ENCODE data around the gene MRPL55. TPM values are rescaled to one million over a fixed set of nuclear protein-coding genes. Genes with fewer than 3 reads are reported as not detected.

Gene MRPL55
- total RNA-seq, 5 donors from 2014 or later (not counting 1 experiment from before 2014, with no cell fraction given), result 49.7 to 63.5 (median 55.9) TPM

DNA sequence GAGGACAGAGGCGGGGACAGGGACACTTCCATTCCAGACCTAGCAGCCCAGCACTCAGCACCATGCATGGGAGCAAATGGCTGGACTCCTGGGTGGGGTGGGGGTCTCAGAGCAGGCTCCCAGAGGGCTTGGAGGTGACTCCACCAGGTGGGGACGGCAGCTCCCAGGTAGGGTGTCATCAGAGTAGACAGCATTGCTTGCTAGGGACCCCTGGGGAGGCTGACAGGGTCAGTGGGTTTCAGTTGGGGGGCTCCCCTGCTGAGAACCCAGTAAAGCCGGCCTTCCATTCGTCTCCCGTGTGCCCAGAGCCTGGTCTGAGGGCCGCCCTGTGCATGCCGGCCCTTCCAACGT lies 35.9 kb upstream of the MRPL55 start:
- H3K27me3 Mint-ChIP-seq, result no peaks in the 10 kb centered on the region

DNA sequence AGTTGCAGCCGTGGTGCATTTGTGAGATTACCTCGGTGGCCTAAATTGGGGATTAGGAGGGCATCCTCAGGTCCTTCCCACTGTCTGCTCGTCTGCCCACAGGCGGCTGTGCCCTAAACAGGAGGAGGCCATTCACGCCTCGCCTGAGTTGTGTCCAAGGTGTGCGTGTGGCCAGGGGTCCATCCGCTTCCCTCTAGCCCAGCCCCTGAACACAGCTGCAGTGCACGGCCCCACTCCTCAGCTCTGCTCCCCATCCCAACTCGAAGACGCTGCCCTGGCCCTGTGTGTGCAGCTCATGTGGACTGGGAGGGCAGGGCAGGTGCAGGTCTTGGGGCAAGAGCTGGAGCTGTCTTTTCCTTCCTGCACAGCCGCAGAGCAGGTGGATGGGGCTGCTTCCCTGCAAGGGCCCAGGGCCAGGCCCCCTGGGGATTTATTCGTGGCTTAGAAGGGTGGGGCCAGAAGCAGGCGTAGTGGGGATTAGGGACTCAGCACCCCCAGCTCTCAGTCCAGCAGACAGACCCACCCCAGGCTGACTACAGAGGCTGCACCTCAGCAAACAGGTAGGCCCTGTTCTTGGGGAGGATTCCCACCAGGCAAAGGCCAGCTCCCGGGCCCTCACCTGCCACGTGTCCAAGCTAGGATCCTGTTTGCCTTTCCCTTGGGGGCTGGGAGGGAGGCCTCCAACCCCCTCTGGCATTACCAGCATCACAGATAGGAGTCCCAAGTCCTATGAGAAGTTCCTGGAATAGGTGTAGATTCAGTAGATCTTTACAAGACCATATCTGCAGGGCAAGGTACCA lies 35.3 kb upstream of the MRPL55 start:
- ChIA-PET CTCF (no interaction called here), POLR2A (no interaction called here)
- Histone ChIP-seq H3K9me3 (no peaks in the 10 kb centered on the region), H3K4me1 (ENCODE audit: control insufficient read depth in 1 of 2, extremely low read depth in 1 of 2, insufficient read depth in 2 of 2, low read length in 2 of 2) (peaks cover 11 to 74% of the 10 kb centered on the region in 2 experiments), H3K36me3 (ENCODE audit: control insufficient read depth in 2 of 2, extremely low read depth in 1 of 2, insufficient read depth in 1 of 2, low read length in 1 of 2) (peaks cover 8 to 42% of the 10 kb centered on the region in 2 donors), H3K4me3 (ENCODE audit: control insufficient read depth in 1 of 2, extremely low read depth in 1 of 2, low read length in 1 of 2) (no peak overlapping the region), H3K27me3 (replicated peaks in 1 of 2; ENCODE audit: control insufficient read depth in 2 of 2, extremely low read depth in 1 of 2, insufficient read depth in 2 of 2, low read length in 1 of 2) (peaks cover 0 to 2% of the 10 kb centered on the region in 2 experiments), H3K27ac (ENCODE audit: low read length) (no peak overlapping the region)
- 87% methylated on average over 9 of the region's 16 CpGs for WGBS (ENCODE audit: insufficient coverage)
- no peak for DNase-seq
- peak overlapping the region in 2 of 3 donors; percentile 32 to 95 for H3K4me3 Mint-ChIP-seq
- H3K36me3 Mint-ChIP-seq, result peaks cover 3% of the 10 kb centered on the region
- H3K27me3 Mint-ChIP-seq, result no peaks in the 10 kb centered on the region
- ATAC-seq (replicated peaks in 1 of 4), result no peak
- peak overlapping the region in 1 of 2 donors; percentile 22 for H3K27ac Mint-ChIP-seq
- no peaks in the 10 kb centered on the region for H3K9me3 Mint-ChIP-seq
- peaks cover 41 to 47% (median 43%) of the 10 kb centered on the region in 3 donors for H3K4me1 Mint-ChIP-seq

More for the DNA sequence above, 35.9 kb upstream of the MRPL55 start:
- Histone ChIP-seq H3K9me3 (no peaks in the 10 kb centered on the region), H3K4me3 (ENCODE audit: control insufficient read depth in 1 of 2, extremely low read depth in 1 of 2, low read length in 1 of 2) (no peak overlapping the region), H3K36me3 (ENCODE audit: control insufficient read depth in 2 of 2, extremely low read depth in 1 of 2, insufficient read depth in 1 of 2, low read length in 1 of 2) (peaks cover 8 to 47% of the 10 kb centered on the region in 2 donors), H3K4me1 (ENCODE audit: control insufficient read depth in 1 of 2, extremely low read depth in 1 of 2, insufficient read depth in 2 of 2, low read length in 2 of 2) (peaks cover 11 to 71% of the 10 kb centered on the region in 2 experiments), H3K27ac (ENCODE audit: low read length) (no peak overlapping the region), H3K27me3 (replicated peaks in 1 of 2; ENCODE audit: control insufficient read depth in 2 of 2, extremely low read depth in 1 of 2, insufficient read depth in 2 of 2, low read length in 1 of 2) (peaks cover 0 to 2% of the 10 kb centered on the region in 2 experiments)
- DNase-seq, result peak in 1 of 35 experiments; percentile 21
- ATAC-seq (replicated peaks in 1 of 4), result no peak
- CTCF ChIA-PET, result no interaction called here
- Mint-ChIP-seq H3K4me1 (peaks cover 39 to 41% (median 41%) of the 10 kb centered on the region in 3 donors), H3K9me3 (no peaks in the 10 kb centered on the region), H3K36me3 (peaks cover 3% of the 10 kb centered on the region), H3K4me3 (peak overlapping the region in 1 of 3 donors; percentile 95), H3K27ac (no peak overlapping the region)
- POLR2A ChIA-PET, result no interaction called here
- 90% methylated on average over 7 of the region's 8 CpGs for WGBS (ENCODE audit: insufficient coverage)

DNA sequence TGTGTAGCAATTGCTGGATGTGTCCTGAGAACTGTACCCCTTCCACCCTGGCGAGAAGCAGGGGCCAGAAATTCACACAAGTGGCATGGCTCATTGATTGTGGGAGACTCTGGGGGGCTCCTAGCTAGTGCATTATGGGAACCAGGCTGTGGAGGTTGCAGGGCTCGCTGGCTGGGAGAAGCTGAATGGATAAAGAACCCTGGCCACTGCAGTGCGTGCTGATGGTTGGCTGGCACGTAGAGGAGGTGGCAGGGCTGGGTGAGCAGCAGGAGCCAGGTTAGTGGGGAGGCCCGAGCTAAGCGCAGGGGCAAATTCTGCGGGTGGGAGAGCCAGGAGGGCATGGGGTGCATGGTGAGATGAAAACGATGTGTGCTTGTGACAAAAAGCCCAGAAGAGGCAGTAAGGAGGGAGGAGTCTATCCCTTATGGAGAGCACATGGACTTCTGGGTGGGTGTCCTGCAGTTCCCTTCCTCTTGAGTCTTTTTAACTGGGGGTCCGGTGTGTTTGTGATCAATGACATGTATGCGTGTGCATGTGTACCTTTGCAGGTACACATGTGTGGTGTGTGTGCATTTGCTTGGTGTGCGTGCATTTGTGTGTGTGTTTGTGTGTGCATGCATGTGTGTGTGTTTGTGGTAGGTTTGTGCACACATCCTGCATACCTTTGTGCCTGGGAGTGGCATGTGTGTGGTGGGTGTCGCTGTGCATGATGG lies 34.5 kb upstream of the MRPL55 start:
- H3K36me3 ChIP-seq (ENCODE audit: control insufficient read depth in 2 of 2, extremely low read depth in 1 of 2, insufficient read depth in 1 of 2, low read length in 1 of 2), result peaks cover 8 to 35% of the 10 kb centered on the region in 2 donors
- peaks cover 11 to 81% of the 10 kb centered on the region in 2 experiments for H3K4me1 ChIP-seq (ENCODE audit: control insufficient read depth in 1 of 2, extremely low read depth in 1 of 2, insufficient read depth in 2 of 2, low read length in 2 of 2)
- H3K27ac ChIP-seq (ENCODE audit: low read length), result no peak overlapping the region
- Mint-ChIP-seq H3K36me3 (peaks cover 3% of the 10 kb centered on the region), H3K9me3 (no peaks in the 10 kb centered on the region), H3K27ac (peak overlapping the region; percentile 22 to 49), H3K4me3 (peak overlapping the region; percentile 94 to 96 (median 95)), H3K4me1 (peaks cover 41 to 47% (median 44%) of the 10 kb centered on the region in 3 donors), H3K27me3 (no peaks in the 10 kb centered on the region)
- H3K9me3 ChIP-seq, result no peaks in the 10 kb centered on the region
- WGBS (ENCODE audit: insufficient coverage), result 95% methylated on average over 8 of the region's 12 CpGs
- DNase-seq (peak in 2 of 35 experiments; percentile 0 to 12), ATAC-seq (replicated peaks in 1 of 4) (no peak)
- POLR2A ChIA-PET, result no interaction called here
- no peak overlapping the region for H3K4me3 ChIP-seq (ENCODE audit: control insufficient read depth in 1 of 2, extremely low read depth in 1 of 2, low read length in 1 of 2)
- H3K27me3 ChIP-seq (replicated peaks in 1 of 2; ENCODE audit: control insufficient read depth in 2 of 2, extremely low read depth in 1 of 2, insufficient read depth in 2 of 2, low read length in 1 of 2), result peaks cover 0 to 2% of the 10 kb centered on the region in 2 experiments
- CTCF ChIA-PET, result no interaction called here

DNA sequence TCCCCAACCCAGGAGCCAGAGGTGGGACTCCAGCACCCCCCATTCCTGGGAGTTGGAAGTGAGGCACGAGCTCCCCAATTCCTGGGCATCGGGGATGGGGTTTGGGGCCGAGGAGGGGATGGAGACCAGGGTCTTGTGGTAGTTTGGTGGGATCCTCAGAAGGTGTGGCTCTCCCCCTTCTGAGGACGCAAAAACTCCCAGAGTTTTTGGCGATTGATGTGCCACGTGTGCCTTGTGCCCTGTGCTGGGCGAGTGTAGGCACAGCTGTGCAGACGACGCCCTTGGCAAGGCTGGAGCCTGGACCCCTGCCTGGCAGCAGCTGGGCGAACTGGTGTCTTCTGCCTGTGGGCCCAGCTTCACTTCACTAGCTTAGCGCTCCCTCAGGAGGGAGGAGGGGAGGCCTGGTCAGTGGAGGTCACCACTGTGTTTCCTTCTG lies 33.6 kb upstream of the MRPL55 start:
- H3K36me3 ChIP-seq (ENCODE audit: control insufficient read depth in 2 of 2, extremely low read depth in 1 of 2, insufficient read depth in 1 of 2, low read length in 1 of 2), result peaks cover 8 to 26% of the 10 kb centered on the region in 2 donors
- ChIA-PET CTCF (no interaction called here), POLR2A (no interaction called here)
- H3K4me3 ChIP-seq (ENCODE audit: control insufficient read depth in 1 of 2, extremely low read depth in 1 of 2, low read length in 1 of 2), result no peak overlapping the region
- Mint-ChIP-seq H3K4me1 (peaks cover 41 to 47% (median 44%) of the 10 kb centered on the region in 3 donors), H3K27ac (peak overlapping the region; percentile 49 to 98), H3K36me3 (peaks cover 3% of the 10 kb centered on the region), H3K4me3 (peak overlapping the region; percentile 94 to 96 (median 95)), H3K9me3 (no peaks in the 10 kb centered on the region), H3K27me3 (no peaks in the 10 kb centered on the region)
- no peaks in the 10 kb centered on the region for H3K9me3 ChIP-seq
- ATAC-seq (replicated peaks in 1 of 4) (no peak), DNase-seq (no peak)
- peaks cover 0 to under 1% of the 10 kb centered on the region in 2 experiments for H3K27me3 ChIP-seq (replicated peaks in 1 of 2; ENCODE audit: control insufficient read depth in 2 of 2, extremely low read depth in 1 of 2, insufficient read depth in 2 of 2, low read length in 1 of 2)
- peaks cover 11 to 75% of the 10 kb centered on the region in 2 experiments for H3K4me1 ChIP-seq (ENCODE audit: control insufficient read depth in 1 of 2, extremely low read depth in 1 of 2, insufficient read depth in 2 of 2, low read length in 2 of 2)
- H3K27ac ChIP-seq (ENCODE audit: low read length), result peak overlapping the region; percentile 98
- WGBS (ENCODE audit: insufficient coverage), result 54% methylated on average over 7 of the region's 11 CpGs

DNA sequence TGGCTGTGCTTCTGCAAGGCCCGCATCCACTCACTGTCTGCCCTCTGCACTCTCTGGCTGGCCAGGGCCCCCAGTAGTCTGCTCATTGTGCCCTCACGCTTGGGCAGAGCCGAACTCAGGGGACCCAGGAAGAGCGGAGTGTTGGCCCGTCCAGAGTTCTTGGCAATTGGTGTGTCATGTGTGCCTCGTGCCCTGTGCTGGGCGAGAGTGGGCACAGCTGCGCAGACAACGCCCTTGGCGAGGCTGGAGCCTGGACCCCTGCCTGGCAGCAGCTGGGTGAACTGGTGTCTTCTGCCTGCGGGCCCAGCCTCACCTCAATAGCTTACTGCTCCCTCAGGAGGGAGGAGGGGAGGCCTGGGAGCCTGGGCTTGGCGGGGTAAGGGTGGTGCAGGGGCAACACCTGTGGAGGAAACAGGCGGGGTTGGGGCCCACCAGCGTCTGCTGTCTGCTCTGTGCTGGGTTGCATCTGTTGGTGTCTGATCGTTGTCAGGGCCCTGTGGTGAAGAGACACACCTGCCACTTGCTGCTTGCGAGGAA lies 33.1 kb upstream of the MRPL55 start:
- Mint-ChIP-seq H3K9me3 (no peaks in the 10 kb centered on the region), H3K4me1 (peaks cover 41 to 47% (median 44%) of the 10 kb centered on the region in 3 donors), H3K4me3 (peak overlapping the region; percentile 94 to 96 (median 95)), H3K27me3 (no peaks in the 10 kb centered on the region), H3K27ac (peak overlapping the region; percentile 49 to 98), H3K36me3 (peaks cover 3% of the 10 kb centered on the region)
- no peak for ATAC-seq (replicated peaks in 1 of 4)
- Histone ChIP-seq H3K4me3 (ENCODE audit: control insufficient read depth in 1 of 2, extremely low read depth in 1 of 2, low read length in 1 of 2) (peak overlapping the region in 1 of 2 donors; percentile 97), H3K36me3 (ENCODE audit: control insufficient read depth in 2 of 2, extremely low read depth in 1 of 2, insufficient read depth in 1 of 2, low read length in 1 of 2) (peaks cover 8 to 22% of the 10 kb centered on the region in 2 donors), H3K27me3 (replicated peaks in 1 of 2; ENCODE audit: control insufficient read depth in 2 of 2, extremely low read depth in 1 of 2, insufficient read depth in 2 of 2, low read length in 1 of 2) (no peaks in the 10 kb centered on the region), H3K27ac (ENCODE audit: low read length) (peak overlapping the region; percentile 98), H3K4me1 (ENCODE audit: control insufficient read depth in 1 of 2, extremely low read depth in 1 of 2, insufficient read depth in 2 of 2, low read length in 2 of 2) (peaks cover 11 to 75% of the 10 kb centered on the region in 2 experiments), H3K9me3 (no peaks in the 10 kb centered on the region)
- CTCF ChIA-PET, result interaction anchor here in 1 of 2 donors (2.1 kb wide), 1 partner anchor 24 kb away, joined by 15 read pairs; the partner anchor contains the start of gene IBA57
- DNase-seq, result peak in 3 of 35 experiments; percentile 11 to 29 (median 12)
- POLR2A ChIA-PET, result no interaction called here
- 53% methylated on average over 10 of the region's 16 CpGs for WGBS (ENCODE audit: insufficient coverage)

All from T-cell (primary cell).